RWPE1 (cell line): ENCODE data around the gene CRLF1.

ENCODE experiments used
- CTCF ChIA-PET: fragments of 350-600 bp; sonication (Branson Sonifier 250); formaldehyde crosslinking; extraction: SDS; loops from one replicate; lab custom pipeline; 2021; lab: Yijun Ruan, JAX
- POLR2A ChIA-PET: fragments of 400-600 bp; formaldehyde crosslinking; extraction: SDS; loops from one replicate; lab custom pipeline; 2020; ENCODE audit warnings: antibody characterized with exemption; ENCODE audit not compliant: low non-redundant PET; lab: Yijun Ruan, JAX
- DNase-seq: peaks from one replicate; pipeline ENCODE4 v3.0.0; 2012; ENCODE audit warnings: low spot score
- H3K27ac ChIP-seq: fragments of 450-650 bp; 2 replicates; pipeline ENCODE4 v1.5.1; 2017
- CTCF ChIP-seq: fragments of 450-650 bp; conservative IDR thresholded peaks from 2 replicates; pipeline ENCODE4 v1.5.1; 2017; ENCODE audit warnings: low read depth, mild to moderate bottlenecking

Gene CRLF1

GRCh38 chr19:18610556-18611326 lies 4.1 kb upstream of the CRLF1 start:
- no peak for DNase-seq
- ChIA-PET CTCF (interaction anchor here (0.6 kb wide), 1 partner anchor 239 kb away, joined by 3 read pairs; no protein-coding TSS in a partner anchor), POLR2A (no interaction called here)
- no peak overlapping the region for H3K27ac ChIP-seq
- TF ChIP-seq CTCF = no peak

GRCh38 chr19:18610245-18610555 lies 3.6 kb upstream of the CRLF1 start:
- ChIA-PET POLR2A (no interaction called here), CTCF (interaction anchor here (0.6 kb wide), 1 partner anchor 240 kb away, joined by 3 read pairs; no protein-coding TSS in a partner anchor)
- no peak for TF ChIP-seq CTCF
- DNase-seq = no peak
- no peak overlapping the region for H3K27ac ChIP-seq

- POLR2A ChIA-PET = no interaction called here
- H3K27ac ChIP-seq = no peak overlapping the region
- no peak for DNase-seq
- no peak for TF ChIP-seq CTCF
- CTCF ChIA-PET = interaction anchor here (0.6 kb wide), 2 partner anchors 159 to 240 kb away, joined by 3 to 4 read pairs; no protein-coding TSS in a partner anchor
Measured at GRCh38 chr19:18609717-18610051, 3.1 kb upstream of the CRLF1 start.

GRCh38 chr19:18608805-18609716 lies 2.5 kb upstream of the CRLF1 start:
- no peak for DNase-seq
- H3K27ac ChIP-seq = no peak overlapping the region
- POLR2A ChIA-PET = no interaction called here
- TF ChIP-seq CTCF = no peak
- CTCF ChIA-PET = interaction anchor here (0.6 kb wide), 2 partner anchors 12 to 158 kb away, joined by 3 to 4 read pairs; no protein-coding TSS in a partner anchor

GRCh38 chr19:18608102-18608804 lies 1.7 kb upstream of the CRLF1 start:
- CTCF ChIA-PET = interaction anchor here (1.0 kb wide), 1 partner anchor 224 kb away, joined by 5 read pairs; no protein-coding TSS in a partner anchor
- TF ChIP-seq CTCF = no peak
- DNase-seq = no peak
- no peak overlapping the region for H3K27ac ChIP-seq
- POLR2A ChIA-PET = no interaction called here
